ENCODE results near the gene FOXK2.
"Not testable (repeated sequence)": the region's sequence is repeated elsewhere in the genome, so short reads cannot be mapped to it uniquely, and the experiment has no call there.

The FOXK2 gene

GRCh38 chr17:82502207-82502606 lies 17.3 kb upstream of the FOXK2 start:
- H3K27ac ChIP-seq: peak overlapping the region; percentile 95
- TF ChIP-seq, protein P1, sequence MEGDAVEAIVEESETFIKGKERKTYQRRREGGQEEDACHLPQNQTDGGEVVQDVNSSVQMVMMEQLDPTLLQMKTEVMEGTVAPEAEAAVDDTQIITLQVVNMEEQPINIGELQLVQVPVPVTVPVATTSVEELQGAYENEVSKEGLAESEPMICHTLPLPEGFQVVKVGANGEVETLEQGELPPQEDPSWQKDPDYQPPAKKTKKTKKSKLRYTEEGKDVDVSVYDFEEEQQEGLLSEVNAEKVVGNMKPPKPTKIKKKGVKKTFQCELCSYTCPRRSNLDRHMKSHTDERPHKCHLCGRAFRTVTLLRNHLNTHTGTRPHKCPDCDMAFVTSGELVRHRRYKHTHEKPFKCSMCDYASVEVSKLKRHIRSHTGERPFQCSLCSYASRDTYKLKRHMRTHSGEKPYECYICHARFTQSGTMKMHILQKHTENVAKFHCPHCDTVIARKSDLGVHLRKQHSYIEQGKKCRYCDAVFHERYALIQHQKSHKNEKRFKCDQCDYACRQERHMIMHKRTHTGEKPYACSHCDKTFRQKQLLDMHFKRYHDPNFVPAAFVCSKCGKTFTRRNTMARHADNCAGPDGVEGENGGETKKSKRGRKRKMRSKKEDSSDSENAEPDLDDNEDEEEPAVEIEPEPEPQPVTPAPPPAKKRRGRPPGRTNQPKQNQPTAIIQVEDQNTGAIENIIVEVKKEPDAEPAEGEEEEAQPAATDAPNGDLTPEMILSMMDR (conservative IDR thresholded peaks at IDR 0.05; ENCODE audit: low read depth): no peak
- DNase-seq (ENCODE audit: low spot score): no peak
- ChIA-PET CTCF (interaction anchor here (0.7 to 1.1 kb wide), 2 partner anchors 9 to 12 kb away, joined by 3 to 5 read pairs; no protein-coding TSS in a partner anchor), POLR2A (ENCODE audit: low non-redundant PET) (no interaction called here)

- CTCF ChIA-PET: interaction anchor here (0.7 to 1.1 kb wide), 2 partner anchors 10 to 11 kb away, joined by 3 to 5 read pairs; no protein-coding TSS in a partner anchor
- peak overlapping the region; percentile 95 for H3K27ac ChIP-seq
- DNase-seq (ENCODE audit: low spot score): no peak
- POLR2A ChIA-PET (ENCODE audit: low non-redundant PET): interaction anchor here (0.5 to 0.6 kb wide), 3 partner anchors 30 to 519 kb away, joined by 3 to 6 read pairs (median 4); no protein-coding TSS in a partner anchor
- TF ChIP-seq, protein P1 (conservative IDR thresholded peaks at IDR 0.05; ENCODE audit: low read depth): no peak
These were observed 16.3 kb upstream of the FOXK2 start for GRCh38 chr17:82503094-82503727.

- ChIA-PET CTCF (no interaction called here), POLR2A (ENCODE audit: low non-redundant PET) (interaction anchor here (0.6 kb wide), 2 partner anchors 97 to 519 kb away, joined by 3 to 4 read pairs; no protein-coding TSS in a partner anchor)
- peak overlapping the region; percentile 95 for H3K27ac ChIP-seq
These were observed 15.7 kb upstream of the FOXK2 start for GRCh38 chr17:82503728-82504308.

GRCh38 chr17:82505296-82505695 lies 14.2 kb upstream of the FOXK2 start:
- no peak for DNase-seq (ENCODE audit: low spot score)
- peak overlapping the region; percentile 28 for H3K27ac ChIP-seq
- ChIA-PET POLR2A (ENCODE audit: low non-redundant PET) (no interaction called here), CTCF (interaction anchor here (0.6 to 0.8 kb wide), 4 partner anchors 17 to 200 kb away, joined by 3 read pairs; no protein-coding TSS in a partner anchor)
- TF ChIP-seq, protein P1 (conservative IDR thresholded peaks at IDR 0.05; ENCODE audit: low read depth): no peak

More at GRCh38 chr17:82503728-82504308, 15.7 kb upstream of the FOXK2 start:
- no peak for DNase-seq (ENCODE audit: low spot score)
- TF ChIP-seq, protein P1 (conservative IDR thresholded peaks at IDR 0.05; ENCODE audit: low read depth): no peak

GRCh38 chr17:82506402-82506801 lies 13.1 kb upstream of the FOXK2 start:
- POLR2A ChIA-PET (ENCODE audit: low non-redundant PET); DNase-seq (ENCODE audit: low spot score); CTCF ChIA-PET: not testable (repeated sequence)
- peak overlapping the region; percentile 61 for H3K27ac ChIP-seq

DNA sequence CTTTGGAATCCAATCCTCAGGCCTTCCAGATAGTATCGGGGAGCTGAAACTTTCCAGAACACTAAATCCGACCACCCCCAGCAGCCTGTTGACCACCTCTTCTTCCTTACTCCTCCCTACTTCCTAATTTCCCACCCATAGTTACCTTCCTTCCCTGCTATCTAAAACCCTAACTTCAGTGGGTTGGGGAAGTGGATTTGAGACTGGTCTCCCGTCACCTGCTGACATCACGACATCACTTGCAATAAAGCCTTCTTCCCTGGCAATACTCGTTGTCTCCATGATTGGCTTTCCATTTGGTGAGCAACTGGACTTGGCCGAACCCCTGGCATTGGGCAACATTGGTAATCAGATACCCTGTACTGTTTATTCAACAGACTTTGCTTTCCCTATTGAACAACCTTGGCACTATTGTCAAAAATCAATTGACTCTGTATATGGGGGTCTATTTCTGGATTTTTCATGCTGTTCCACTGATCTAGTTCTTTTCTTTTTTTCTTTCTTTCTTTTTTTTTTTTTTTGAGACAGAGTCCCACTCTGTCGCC lies 11.8 kb upstream of the FOXK2 start:
- no peak overlapping the region for H3K27ac ChIP-seq
- no peak for DNase-seq (ENCODE audit: low spot score)
- POLR2A ChIA-PET (ENCODE audit: low non-redundant PET): interaction anchor here (0.5 kb wide), 1 partner anchor 66 kb away, joined by 4 read pairs; no protein-coding TSS in a partner anchor
- CTCF ChIA-PET: no interaction called here
- TF ChIP-seq, protein P1 (conservative IDR thresholded peaks at IDR 0.05; ENCODE audit: low read depth): no peak

DNA sequence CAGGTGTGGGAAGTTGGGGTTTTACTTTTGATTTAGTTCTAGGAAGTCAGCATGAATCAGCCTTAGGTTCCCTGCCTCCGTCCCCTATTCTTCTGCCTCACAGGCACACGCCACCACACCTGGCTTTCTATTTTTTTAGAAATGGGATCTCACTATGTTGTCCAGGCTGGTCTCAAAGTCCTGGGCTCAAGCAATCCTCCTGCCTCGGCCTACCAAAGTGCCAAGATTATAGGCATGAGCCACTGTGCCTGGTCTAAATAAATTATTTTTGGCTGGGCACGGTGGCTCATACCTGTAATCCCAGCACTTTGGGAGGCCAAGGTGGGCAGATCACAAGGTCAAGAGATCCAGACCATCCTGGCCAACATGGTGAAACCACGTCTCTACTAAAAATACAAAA lies 7.9 kb upstream of the FOXK2 start:
- CTCF ChIA-PET; DNase-seq (ENCODE audit: low spot score); H3K27ac ChIP-seq: not testable (repeated sequence)
- POLR2A ChIA-PET (ENCODE audit: low non-redundant PET): interaction anchor here (1.0 kb wide), 1 partner anchor 15 kb away, joined by 3 read pairs; no protein-coding TSS in a partner anchor

DNA sequence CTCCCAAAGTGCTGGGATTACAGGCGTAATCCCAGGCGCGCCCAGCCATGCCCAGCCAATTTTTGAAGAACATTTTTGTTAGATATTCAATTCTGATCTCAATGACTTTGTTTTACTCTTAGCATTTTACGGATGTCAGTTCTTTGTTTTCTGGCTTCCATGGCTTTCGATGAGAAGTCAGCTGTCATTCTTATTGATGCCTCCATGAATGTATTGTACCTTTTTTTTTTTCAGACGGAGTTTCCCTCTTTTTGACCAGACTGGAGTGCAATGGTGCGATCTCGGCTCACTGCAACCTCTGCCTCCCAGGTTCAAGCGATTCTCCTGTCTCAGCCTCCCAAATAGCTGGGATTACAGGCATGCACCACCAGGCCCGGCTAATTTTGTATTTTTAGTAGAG lies 5.7 kb upstream of the FOXK2 start:
- CTCF ChIA-PET: interaction anchor here (0.6 to 0.9 kb wide), 2 partner anchors 11 to 18 kb away, joined by 5 to 6 read pairs; no protein-coding TSS in a partner anchor
- POLR2A ChIA-PET (ENCODE audit: low non-redundant PET); H3K27ac ChIP-seq; DNase-seq (ENCODE audit: low spot score): not testable (repeated sequence)

All from RWPE1 (cell line).